SK-N-SH (cell line): ENCODE results near the gene IL11. TPM values are rescaled to one million over a fixed set of nuclear protein-coding genes. Genes with fewer than 3 reads are reported as not detected.

ENCODE experiments used
- CTCF ChIA-PET: fragments of 300-600, 350-600 bp; formaldehyde crosslinking; extraction: SDS; loops from one replicate; lab custom pipeline; 2021; lab: Yijun Ruan, JAX
- POLR2A ChIA-PET: fragments of 350-600 bp; sonication (Branson Sonifier 250); formaldehyde crosslinking; extraction: SDS; loops from one replicate; lab custom pipeline; 2020; ENCODE audit warnings: antibody characterized with exemption, inconsistent platforms; lab: Yijun Ruan, JAX
- DNase-seq: peaks from one replicate; pipeline ENCODE4 v3.0.0; 2012
- H2AFZ ChIP-seq: fragments of 200-600 bp; sonication (generic); 2 replicates; pipeline ENCODE4 v1.8.1; 2016; ENCODE audit warnings: antibody characterized with exemption, mild to moderate bottlenecking, low read depth
- H3F3A ChIP-seq: fragments of 200-600 bp; sonication (generic); replicated peaks from 2 replicates; pipeline ENCODE3; 2016; ENCODE audit warnings: antibody characterized with exemption, mild to moderate bottlenecking; ENCODE audit not compliant: insufficient read depth
- H3K27ac ChIP-seq, 2 experiments: fragments of 200-500 bp in 1 of 2; fragments of 200-600 bp in 1 of 2; sonication (Bioruptor generic) in 1 of 2; sonication (generic), shearing (Covaris generic) in 1 of 2; 2 replicates each; pipeline versions ENCODE4 v1.5.1 to v1.6.1; 2014 to 2016; ENCODE audit warnings: low read depth in 2 of 2, inconsistent platforms in 1 of 2, low read length in 1 of 2, mild to moderate bottlenecking in 1 of 2, mixed read lengths in 1 of 2
- H3K27me3 ChIP-seq: fragments of 200-600 bp; sonication (generic), shearing (Covaris generic); 2 replicates; pipeline ENCODE4 v1.6.1; 2016; ENCODE audit warnings: mixed run types; ENCODE audit not compliant: insufficient read depth
- H3K36me3 ChIP-seq, 2 experiments: fragments of 200-500 bp in 1 of 2; fragments of 200-600 bp in 1 of 2; sonication (Bioruptor generic) in 1 of 2; sonication (generic) in 1 of 2; replicated peaks in 1 of 2; 2 replicates each; pipeline versions ENCODE3 to v1.5.1; 2014 to 2016; ENCODE audit warnings: low read length in 1 of 2, mild to moderate bottlenecking in 1 of 2; ENCODE audit not compliant: insufficient read depth in 2 of 2, control insufficient read depth in 1 of 2
- H3K4me1 ChIP-seq, 2 experiments: fragments of 200-500 bp in 1 of 2; fragments of 200-600 bp in 1 of 2; sonication (Bioruptor generic) in 1 of 2; sonication (generic), shearing (Covaris generic) in 1 of 2; 2 replicates each; pipeline versions ENCODE4 v1.5.1 to v1.6.1; 2014 to 2016; ENCODE audit warnings: low read depth in 1 of 2, low read length in 1 of 2, mixed run types in 1 of 2; ENCODE audit not compliant: insufficient read depth in 2 of 2, control insufficient read depth in 1 of 2
- H3K4me2 ChIP-seq: fragments of 200-600 bp; sonication (generic), shearing (Covaris generic); 2 replicates; pipeline ENCODE4 v1.6.1; 2017; ENCODE audit warnings: mixed run types
- H3K4me3 ChIP-seq, 2 experiments: fragments of 200-500 bp in 1 of 2; fragments of 200-600 bp in 1 of 2; sonication (Bioruptor generic) in 1 of 2; sonication (generic), shearing (Covaris generic) in 1 of 2; 2 replicates each; pipeline versions ENCODE4 v1.5.1 to v1.8.1; 2014 to 2016; ENCODE audit warnings: low read depth in 2 of 2, inconsistent platforms in 1 of 2, low read length in 1 of 2, mild to moderate bottlenecking in 1 of 2, mixed read lengths in 1 of 2, moderate library complexity in 1 of 2
- H3K79me2 ChIP-seq: fragments of 200-600 bp; sonication (generic); 2 replicates; pipeline ENCODE4 v1.8.1; 2017; ENCODE audit warnings: mild to moderate bottlenecking; ENCODE audit not compliant: insufficient read depth
- H3K9ac ChIP-seq: fragments of 200-600 bp; sonication (generic); 2 replicates; pipeline ENCODE4 v1.6.1; 2017; ENCODE audit warnings: mixed run types
- H3K9me2 ChIP-seq: fragments of 200-600 bp; sonication (generic); 2 replicates; pipeline ENCODE4 v1.6.1; 2017; ENCODE audit warnings: mixed run types
- H3K9me3 ChIP-seq: fragments of 200-600 bp; sonication (generic); 2 replicates; pipeline ENCODE4 v1.6.1; 2017; ENCODE audit warnings: mixed run types, mild to moderate bottlenecking, moderate library complexity
- H4K20me1 ChIP-seq: fragments of 200-600 bp; sonication (generic); 2 replicates; pipeline ENCODE4 v1.6.1; 2017; ENCODE audit warnings: mild to moderate bottlenecking, mixed run types; ENCODE audit not compliant: insufficient read depth
- CTCF ChIP-seq: fragments of 200-600 bp; sonication (generic); IDR thresholded peaks from 2 replicates; pipeline ENCODE4 v1.6.1; 2017; ENCODE audit warnings: antibody characterized with exemption, mild to moderate bottlenecking, moderate library complexity
- EP300 ChIP-seq, 2 experiments: IDR thresholded peaks; 2 replicates each; pipeline versions ENCODE4 v1.4.0 to v1.6.1; 2012; ENCODE audit warnings: borderline replicate concordance in 1 of 2, low read depth in 1 of 2, low read length in 1 of 2
- FOSL2 ChIP-seq: IDR thresholded peaks from 2 replicates; pipeline ENCODE4 v1.4.0; 2012; ENCODE audit warnings: low read depth, mild to moderate bottlenecking, moderate library complexity, borderline replicate concordance
- FOXJ3 ChIP-seq: sonication (generic); formaldehyde crosslinking; IDR thresholded peaks from 2 replicates; pipeline ENCODE4 v1.5.1; 2020; ENCODE audit warnings: mild to moderate bottlenecking, missing genetic modification reagents
- GABPA ChIP-seq: IDR thresholded peaks from 2 replicates; pipeline ENCODE4 v1.4.0; 2012; ENCODE audit warnings: low read depth, mild to moderate bottlenecking
- GATA2 ChIP-seq: sonication (generic); formaldehyde crosslinking; IDR thresholded peaks from 2 replicates; pipeline ENCODE4 v1.5.0; 2020; ENCODE audit warnings: mild to moderate bottlenecking, missing genetic modification reagents
- IRF3 ChIP-seq: fragments of 150-350 bp; IDR thresholded peaks from 2 replicates; pipeline ENCODE4 v1.6.1; 2016; ENCODE audit warnings: mild to moderate bottlenecking, low read depth, low read length
- JUND ChIP-seq: IDR thresholded peaks from 2 replicates; pipeline ENCODE4 v1.4.0; 2012
- MXI1 ChIP-seq: IDR thresholded peaks from 2 replicates; pipeline ENCODE4 v1.6.1; 2012; ENCODE audit warnings: mild to moderate bottlenecking, low read depth, low read length, improper control_type of control experiment
- NFIC ChIP-seq: IDR thresholded peaks from 2 replicates; pipeline ENCODE4 v1.4.0; 2012; ENCODE audit warnings: borderline replicate concordance
- NRF1 ChIP-seq: IDR thresholded peaks from 2 replicates; pipeline ENCODE4 v1.6.1; 2012; ENCODE audit warnings: low read depth, mild to moderate bottlenecking, low read length
- PBX3 ChIP-seq: IDR thresholded peaks from 2 replicates; pipeline ENCODE4; 2012
- RAD21 ChIP-seq: IDR thresholded peaks from 2 replicates; pipeline ENCODE4 v1.6.1; 2012; ENCODE audit warnings: mild to moderate bottlenecking, low read length
- RCOR1 ChIP-seq: fragments of 150-350 bp; IDR thresholded peaks from 2 replicates; pipeline ENCODE4 v1.6.1; 2017; ENCODE audit warnings: antibody characterized with exemption, low read length
- REST ChIP-seq: IDR thresholded peaks from 2 replicates; pipeline ENCODE4 v1.6.1; 2012; ENCODE audit warnings: mild to moderate bottlenecking, low read depth, low read length, moderate library complexity
- RXRA ChIP-seq: IDR thresholded peaks from 2 replicates; pipeline ENCODE4 v1.4.0; 2012; ENCODE audit warnings: low read depth, mild to moderate bottlenecking, borderline replicate concordance
- TCF12 ChIP-seq: IDR thresholded peaks from 2 replicates; pipeline ENCODE4 v1.4.0; 2012
- YY1 ChIP-seq: IDR thresholded peaks from 2 replicates; pipeline ENCODE4 v1.4.0; 2012; ENCODE audit warnings: low read depth, mild to moderate bottlenecking
- ZBTB33 ChIP-seq: IDR thresholded peaks from 2 replicates; pipeline ENCODE4 v1.4.0; 2012; ENCODE audit warnings: low read depth, borderline replicate concordance
- WGBS: methylation state at CpG from one replicate; pipeline ENCODE4 v1.1.6; 2017; ENCODE audit warnings: low lambda C conversion rate; 5-methylcytosine and 5-hydroxymethylcytosine counted together
- polyA plus RNA-seq, 3 experiments: library from polyadenylated mRNA; depleted of rRNA; stranded (reverse); fragments of >200 nt; gene quantifications; 2 replicates each; pipeline ENCODE4 v1.2.3, GENCODE V29; 2012

IL11 gene
- polyA plus RNA-seq, 1 of the 3 experiments (the other 2 are of a cell fraction): 13.2 TPM

GRCh38 chr19:55358493-55358892 lies 11.8 kb downstream of the IL11 start:
- TF ChIP-seq FOSL2 (no peak), EP300 (IDR thresholded peaks at IDR 0.05; ENCODE audit: borderline replicate concordance in 1 of 2, low read depth in 1 of 2, low read length in 1 of 2) (no peak), PBX3 (no peak), RCOR1 (no peak), FOXJ3 (CRISPR knock-in tag) (no peak), CTCF (no peak), ZBTB33 (no peak), REST (no peak), IRF3 (no peak), GABPA (no peak), NRF1 (no peak), YY1 (no peak), JUND (no peak), GATA2 (CRISPR knock-in tag) (no peak), MXI1 (no peak), TCF12 (no peak), RXRA (no peak), RAD21 (no peak), NFIC (no peak)
- H3K79me2 ChIP-seq: no peaks in the 10 kb centered on the region
- H3K4me3 ChIP-seq: no peak overlapping the region
- H3K27me3 ChIP-seq: peaks cover 23% of the 10 kb centered on the region
- H2AFZ ChIP-seq: no peak overlapping the region
- no peaks in the 10 kb centered on the region for H3K9me3 ChIP-seq
- no peak overlapping the region for H3K4me2 ChIP-seq
- H3K27ac ChIP-seq: no peak overlapping the region
- no peak for DNase-seq
- peaks cover 0 to 13% of the 10 kb centered on the region in 2 experiments; a peak in 1 of 4 replicates for H3K4me1 ChIP-seq
- ChIA-PET POLR2A (interaction anchor here (0.9 kb wide), 1 partner anchor 19 kb away, joined by 6 read pairs; no protein-coding TSS in a partner anchor), CTCF (interaction anchor here (1.6 kb wide), 1 partner anchor 57 kb away, joined by 3 read pairs; no protein-coding TSS in a partner anchor)
- H3K36me3 ChIP-seq: no peaks in the 10 kb centered on the region
- 97% methylated on average over 9 of the region's 19 CpGs for WGBS
- H4K20me1 ChIP-seq: no peaks in the 10 kb centered on the region
- H3K9me2 ChIP-seq: no peaks in the 10 kb centered on the region
- no peak overlapping the region for H3K9ac ChIP-seq
- peaks cover 9% of the 10 kb centered on the region for H3F3A ChIP-seq
